ENCODE data around the gene RUBCN.

RUBCN gene

GRCh38 chr3:197690754-197691153 is 46.0 kb downstream of the RUBCN start:
- TF ChIP-seq NFIC (IDR thresholded peaks at IDR 0.05) (no peak), REST (IDR thresholded peaks at IDR 0.05; ENCODE audit: low read depth) (no peak), YY1 (IDR thresholded peaks at IDR 0.05; ENCODE audit: low read depth) (no peak), TEAD4 (IDR thresholded peaks at IDR 0.05) (no peak), CREB1 (IDR thresholded peaks at IDR 0.05; ENCODE audit: low read depth) (no peak), TAF1 (IDR thresholded peaks at IDR 0.05; ENCODE audit: low read depth) (no peak), TCF12 (IDR thresholded peaks at IDR 0.05; ENCODE audit: low read depth) (no peak), CEBPB (IDR thresholded peaks at IDR 0.05) (no peak), EGR1 (IDR thresholded peaks at IDR 0.05) (no peak)

- TF ChIP-seq USF1 (IDR thresholded peaks at IDR 0.05), result no peak
- TF ChIP-seq YY1 (IDR thresholded peaks at IDR 0.05; ENCODE audit: low read depth), result no peak
- TF ChIP-seq TAF1 (IDR thresholded peaks at IDR 0.05; ENCODE audit: low read depth), result no peak
- no peak for TF ChIP-seq NFIC (IDR thresholded peaks at IDR 0.05)
- TF ChIP-seq RAD21 (IDR thresholded peaks at IDR 0.05; ENCODE audit: low read depth), result no peak
- TF ChIP-seq TEAD4 (IDR thresholded peaks at IDR 0.05), result no peak
- no peak for TF ChIP-seq EP300 (IDR thresholded peaks at IDR 0.05; ENCODE audit: borderline replicate concordance)
- TF ChIP-seq MAX (IDR thresholded peaks at IDR 0.05), result no peak
- TF ChIP-seq FOXM1 (IDR thresholded peaks at IDR 0.05; ENCODE audit: borderline replicate concordance, low read depth), result no peak
- no peak for TF ChIP-seq REST (IDR thresholded peaks at IDR 0.05; ENCODE audit: low read depth)
- TF ChIP-seq CEBPB (IDR thresholded peaks at IDR 0.05), result no peak
- no peak for TF ChIP-seq ZBTB7A (IDR thresholded peaks at IDR 0.05; ENCODE audit: low read depth)
- TF ChIP-seq CREB1 (IDR thresholded peaks at IDR 0.05; ENCODE audit: low read depth), result no peak
- no peak for TF ChIP-seq TCF12 (IDR thresholded peaks at IDR 0.05; ENCODE audit: low read depth)
- no peak for TF ChIP-seq EGR1 (IDR thresholded peaks at IDR 0.05)
Observed at GRCh38 chr3:197687570-197687969, 49.1 kb downstream of the RUBCN start.

GRCh38 chr3:197686899-197687298 is 49.8 kb downstream of the RUBCN start:
- TF ChIP-seq MAX (IDR thresholded peaks at IDR 0.05) (no peak), USF1 (IDR thresholded peaks at IDR 0.05) (no peak), EP300 (IDR thresholded peaks at IDR 0.05; ENCODE audit: borderline replicate concordance) (no peak), TCF12 (IDR thresholded peaks at IDR 0.05; ENCODE audit: low read depth) (no peak), TEAD4 (IDR thresholded peaks at IDR 0.05) (no peak), FOXM1 (IDR thresholded peaks at IDR 0.05; ENCODE audit: borderline replicate concordance, low read depth) (no peak), ZBTB7A (IDR thresholded peaks at IDR 0.05; ENCODE audit: low read depth) (no peak), TAF1 (IDR thresholded peaks at IDR 0.05; ENCODE audit: low read depth) (no peak)

GRCh38 chr3:197685546-197685945 is 51.2 kb downstream of the RUBCN start:
- TF ChIP-seq TAF1 (IDR thresholded peaks at IDR 0.05; ENCODE audit: low read depth), result no peak
- no peak for TF ChIP-seq REST (IDR thresholded peaks at IDR 0.05; ENCODE audit: low read depth)
- TF ChIP-seq EGR1 (IDR thresholded peaks at IDR 0.05), result no peak
- TF ChIP-seq MAX (IDR thresholded peaks at IDR 0.05), result no peak
- no peak for TF ChIP-seq YY1 (IDR thresholded peaks at IDR 0.05; ENCODE audit: low read depth)
- TF ChIP-seq EP300 (IDR thresholded peaks at IDR 0.05; ENCODE audit: borderline replicate concordance), result no peak
- no peak for TF ChIP-seq CEBPB (IDR thresholded peaks at IDR 0.05)
- no peak for TF ChIP-seq USF1 (IDR thresholded peaks at IDR 0.05)
- no peak for TF ChIP-seq RAD21 (IDR thresholded peaks at IDR 0.05; ENCODE audit: low read depth)
- no peak for TF ChIP-seq FOXM1 (IDR thresholded peaks at IDR 0.05; ENCODE audit: borderline replicate concordance, low read depth)
- no peak for TF ChIP-seq NFIC (IDR thresholded peaks at IDR 0.05)
- no peak for TF ChIP-seq TCF12 (IDR thresholded peaks at IDR 0.05; ENCODE audit: low read depth)
- TF ChIP-seq TEAD4 (IDR thresholded peaks at IDR 0.05), result no peak
- no peak for TF ChIP-seq CREB1 (IDR thresholded peaks at IDR 0.05; ENCODE audit: low read depth)
- TF ChIP-seq ZBTB7A (IDR thresholded peaks at IDR 0.05; ENCODE audit: low read depth), result no peak

Measured in Ishikawa (cell line).